ENCODE measurements around the gene METTL24. TPM values are rescaled to one million over a fixed set of nuclear protein-coding genes. Genes with fewer than 3 reads are reported as not detected.
"Not testable (repeated sequence)": the region's sequence is repeated elsewhere in the genome, so short reads cannot be mapped to it uniquely, and the experiment has no call there.

Gene METTL24
- total RNA-seq, 1 donor from 2014 or later = not detected

DNA sequence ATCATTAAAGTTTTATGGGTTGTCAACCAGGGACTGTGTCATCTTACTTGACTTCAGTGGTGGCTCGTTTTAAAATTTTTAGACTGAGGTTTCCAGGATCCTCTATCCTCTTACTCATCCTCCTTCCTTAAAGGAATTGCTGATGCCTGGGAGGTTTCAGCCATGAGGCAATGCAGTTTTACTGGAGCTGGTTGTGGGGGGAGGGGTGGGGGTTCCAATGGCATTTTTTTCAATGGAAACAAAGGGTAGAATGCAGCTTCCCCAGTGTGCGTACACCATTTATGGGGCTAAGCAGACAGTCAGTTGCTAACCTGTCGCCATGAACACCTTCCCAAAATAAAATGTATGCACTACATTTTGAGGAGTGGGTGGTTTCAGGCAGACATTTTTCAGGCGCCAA lies 88.0 kb downstream of the METTL24 start:
- DNase-seq (ENCODE audit: low read depth in 2 of 2) = no peak

DNA sequence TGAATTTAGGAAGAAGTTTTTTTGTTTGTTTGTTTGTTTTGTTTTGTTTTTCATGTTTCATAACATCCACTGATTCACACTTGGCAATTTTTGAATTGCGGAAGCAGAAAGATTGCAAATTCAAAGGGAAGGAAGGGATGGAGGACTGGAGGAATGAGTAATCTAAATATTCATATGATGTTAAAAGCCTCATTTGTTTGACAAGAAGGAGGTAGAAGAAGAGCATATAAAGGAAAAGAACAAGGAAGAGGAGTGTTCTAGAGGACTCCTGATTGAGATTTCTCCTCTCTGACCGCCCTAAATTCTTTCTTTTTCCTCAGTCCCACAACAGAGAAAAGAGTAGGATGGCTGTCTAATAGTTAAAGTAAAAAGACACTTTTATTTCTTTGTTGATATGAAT lies 88.5 kb downstream of the METTL24 start:
- DNase-seq (ENCODE audit: low read depth in 2 of 2) = no peak

DNA sequence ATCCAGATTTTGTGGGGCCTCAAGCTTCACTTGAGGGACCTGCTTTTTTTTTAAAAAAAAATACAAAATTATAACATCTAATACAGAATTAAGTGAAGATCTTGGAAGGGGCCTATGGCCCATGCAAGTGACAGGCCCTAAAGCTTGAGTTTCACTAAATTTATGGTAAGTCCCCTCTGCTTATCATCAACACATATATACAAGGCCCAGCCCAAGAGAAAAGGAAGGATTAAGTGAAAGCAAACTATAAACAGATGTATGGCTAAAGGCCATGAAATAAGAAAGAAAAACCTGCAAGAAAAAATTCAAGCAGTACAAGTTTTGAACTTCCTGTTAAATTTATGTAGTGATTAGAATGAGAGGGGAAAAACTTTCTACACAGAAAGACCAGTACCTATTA lies 91.2 kb downstream of the METTL24 start:
- DNase-seq (ENCODE audit: low read depth in 2 of 2) = no peak

DNA sequence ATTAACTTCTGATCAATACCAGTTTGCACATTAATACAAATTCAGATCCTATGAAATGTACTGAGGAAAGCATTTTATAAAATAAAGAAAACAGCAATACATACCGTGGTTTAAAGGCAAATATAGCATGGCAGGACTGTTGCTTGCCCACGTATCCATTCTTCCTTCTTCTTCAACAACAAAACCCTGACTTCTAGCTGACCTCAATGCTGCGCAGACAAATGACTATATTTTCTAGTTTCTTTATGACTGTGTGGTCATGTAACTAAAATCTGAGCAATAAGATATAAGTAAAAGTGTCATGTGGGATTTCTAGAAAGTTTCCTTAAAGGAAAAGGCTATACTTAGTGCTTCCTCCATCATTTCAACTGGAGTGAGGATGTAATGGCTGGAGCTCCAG lies 92.9 kb downstream of the METTL24 start:
- no peak for DNase-seq (ENCODE audit: low read depth in 2 of 2)

DNA sequence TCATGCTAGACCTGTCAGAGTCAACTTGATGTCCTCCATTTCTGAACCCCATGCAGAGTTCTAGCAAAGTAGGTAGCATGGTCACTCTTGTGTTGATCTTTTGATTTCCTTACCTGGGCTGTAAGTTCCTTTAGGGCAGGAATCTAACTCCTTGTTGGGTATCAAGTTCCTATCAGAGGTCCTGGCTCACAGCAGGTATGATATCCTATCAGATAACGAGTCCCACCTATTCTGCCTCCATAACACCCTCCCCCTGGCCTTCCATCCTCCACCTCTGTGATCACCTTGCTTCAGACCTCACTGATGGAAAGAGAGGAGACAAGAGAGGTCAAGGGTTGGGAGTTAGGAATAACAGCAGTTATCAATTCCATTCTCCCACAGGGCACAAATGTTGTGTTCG lies 101.8 kb downstream of the METTL24 start:
- DNase-seq (ENCODE audit: low read depth in 2 of 2) = no peak

DNA sequence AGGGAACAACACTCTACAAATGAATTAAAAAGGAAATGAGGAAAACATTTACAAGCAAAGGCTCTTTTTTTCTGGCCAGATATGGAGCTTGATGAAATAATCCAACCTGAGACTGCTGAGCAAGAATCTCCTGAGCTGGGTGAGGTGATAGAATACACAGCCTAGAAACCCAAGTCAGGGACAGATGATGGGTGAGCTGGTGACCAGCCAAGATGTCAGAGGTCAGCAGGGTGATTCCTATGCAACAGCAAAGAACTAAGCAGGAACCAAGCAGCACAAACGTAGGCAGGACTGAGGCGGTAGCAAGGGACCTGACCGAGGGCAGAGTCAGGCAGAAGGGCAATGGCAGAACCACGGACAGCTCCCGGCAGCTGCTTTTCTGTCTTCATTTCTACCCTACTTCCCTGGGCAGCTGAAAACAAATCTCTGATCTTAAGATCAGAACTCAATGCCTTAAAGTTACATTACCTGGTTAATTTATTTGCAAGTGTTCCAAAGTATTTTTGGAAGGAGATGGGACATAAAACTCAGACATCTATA lies 102.9 kb downstream of the METTL24 start:
- peak; percentile 31 to 34 for DNase-seq (ENCODE audit: low read depth in 2 of 2)

DNA sequence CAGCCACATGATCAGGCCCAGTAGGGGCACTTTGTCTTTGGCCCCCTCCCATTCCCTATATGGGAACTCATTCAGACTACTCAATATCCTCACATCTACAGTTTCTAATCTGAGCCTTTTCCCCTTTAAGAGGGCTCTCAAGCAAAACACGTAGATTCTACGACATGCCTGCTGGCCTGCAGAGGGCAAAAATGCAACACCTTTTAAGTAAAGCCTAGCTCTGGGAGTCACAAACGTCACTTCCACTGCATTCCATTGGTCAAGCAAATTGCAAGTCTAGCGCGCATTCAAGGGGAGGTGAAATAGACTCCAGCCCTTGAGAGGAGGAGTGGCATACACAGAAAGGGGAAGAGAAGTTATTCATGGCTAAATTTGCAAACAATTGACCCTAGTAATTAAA lies 107.3 kb downstream of the METTL24 start:
- DNase-seq (ENCODE audit: low read depth in 2 of 2) = no peak

DNA sequence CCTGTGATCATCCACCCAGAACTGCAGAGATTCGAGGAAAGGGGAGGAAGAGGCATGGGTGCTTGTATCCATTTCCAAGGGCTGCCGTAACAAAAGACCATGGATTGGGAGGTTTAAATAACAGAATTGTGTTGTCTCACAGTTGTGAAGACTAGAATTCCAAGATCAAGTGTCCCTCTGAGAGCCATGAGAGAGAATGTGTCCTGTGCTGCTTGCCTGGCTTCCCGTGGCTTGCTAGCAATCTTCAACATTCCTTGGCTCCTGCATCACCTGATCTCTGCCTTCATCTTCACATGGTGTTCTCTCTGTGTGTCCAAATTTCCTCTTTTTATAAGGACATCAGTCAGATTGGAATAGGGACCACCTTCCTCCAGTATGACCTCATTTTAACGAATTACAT lies 108.1 kb downstream of the METTL24 start:
- no peak for DNase-seq (ENCODE audit: low read depth in 2 of 2)

DNA sequence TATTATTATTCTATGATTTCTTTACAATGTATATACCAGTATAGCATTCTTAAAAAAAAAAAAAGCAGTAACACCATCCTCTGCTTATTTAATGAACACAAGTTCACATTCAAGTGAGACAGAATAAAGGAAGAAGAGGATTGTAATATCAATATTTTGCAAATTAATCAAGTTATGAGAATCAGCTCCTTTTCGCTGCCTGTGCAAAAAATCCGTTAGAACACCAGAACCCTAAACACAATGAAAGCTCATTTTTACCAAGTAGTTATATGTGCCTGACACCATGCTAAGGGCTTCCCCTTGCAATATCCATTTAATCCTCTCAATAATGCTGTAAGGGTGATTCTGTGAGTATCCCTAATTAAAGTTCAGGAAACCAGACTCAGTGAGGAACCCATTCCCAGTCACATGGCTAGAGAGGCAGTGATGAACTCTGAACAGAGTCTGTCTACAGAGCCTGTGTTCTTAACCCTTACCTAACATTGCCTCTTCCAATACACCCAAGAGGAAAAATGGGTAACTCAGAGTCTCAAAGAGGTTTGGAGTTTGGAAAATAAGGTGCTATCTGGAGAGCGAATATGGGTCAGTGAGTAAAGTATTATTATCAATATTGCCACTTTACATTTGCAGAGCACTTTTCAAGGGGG lies 111.1 kb downstream of the METTL24 start:
- no peak for DNase-seq (ENCODE audit: low read depth in 2 of 2)

DNA sequence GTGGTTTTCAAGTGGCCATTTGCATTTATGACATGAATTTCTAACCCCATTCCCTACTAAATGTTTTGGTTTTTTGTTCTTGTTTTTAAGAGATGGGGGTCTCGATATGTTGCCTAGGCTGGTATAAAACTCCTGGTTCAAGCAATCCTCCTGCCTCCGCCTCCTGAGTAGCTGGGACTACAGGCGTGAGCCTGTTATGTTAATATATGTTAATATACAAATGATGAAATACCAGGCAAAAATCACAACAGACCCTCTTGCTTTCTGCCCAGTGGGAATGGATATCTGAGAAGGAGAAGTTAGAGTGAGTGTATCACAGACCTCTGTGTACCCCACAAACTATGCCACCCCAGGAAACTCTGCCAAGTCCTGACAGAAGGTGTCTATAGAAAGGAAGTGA lies 111.8 kb downstream of the METTL24 start:
- no peak for DNase-seq (ENCODE audit: low read depth in 2 of 2)

DNA sequence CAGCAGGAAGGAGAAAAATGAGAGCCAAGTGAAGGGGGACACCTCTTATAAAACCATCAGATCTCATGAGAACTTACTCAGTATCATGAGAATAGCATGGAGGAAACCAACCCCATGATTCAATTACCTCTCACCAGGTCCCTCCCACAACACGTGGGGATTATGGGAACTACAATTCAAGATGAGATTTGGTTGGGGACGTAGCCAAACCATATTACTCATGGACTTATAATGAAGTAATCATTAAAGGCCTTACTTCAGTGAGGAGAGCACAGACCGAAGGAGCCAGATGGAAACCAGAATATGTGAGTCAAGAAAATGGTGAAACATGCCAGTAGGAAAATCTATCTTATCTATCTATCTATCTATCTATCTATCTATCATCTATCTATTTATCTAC lies 113.5 kb downstream of the METTL24 start:
- not testable (repeated sequence) for DNase-seq (ENCODE audit: low read depth in 2 of 2)

DNA sequence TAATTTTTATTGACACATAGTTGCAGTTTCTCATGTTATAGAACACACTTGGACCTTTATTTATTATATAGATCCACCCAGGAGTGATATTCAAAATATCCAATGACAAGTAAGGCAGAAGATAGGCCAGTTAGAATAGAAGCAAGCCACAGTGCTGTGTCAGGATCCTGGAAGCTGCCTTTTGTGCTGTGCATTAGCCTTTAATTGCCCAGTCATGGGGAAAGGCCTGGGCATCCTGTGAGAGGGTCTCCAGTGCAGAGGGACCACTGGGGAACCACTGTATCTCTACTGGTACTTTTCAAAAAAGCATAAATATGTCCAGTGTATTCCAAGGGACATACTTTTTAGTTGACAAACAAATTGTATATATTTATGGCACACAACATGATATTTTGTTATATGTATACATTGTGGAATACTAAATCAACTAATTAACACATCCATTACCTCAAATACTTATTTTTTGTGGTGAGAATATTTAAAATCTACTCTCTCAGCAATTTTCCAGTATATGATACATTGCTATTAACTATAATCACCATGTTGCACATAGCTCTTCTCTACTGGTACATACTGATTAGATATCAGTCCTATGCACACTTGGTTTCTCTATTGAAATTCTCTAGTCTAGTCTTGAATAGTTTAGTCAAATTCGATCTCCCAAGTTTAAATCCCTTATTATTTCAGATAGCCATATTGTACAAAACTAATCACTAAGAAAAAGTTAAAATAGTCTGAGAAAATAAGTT lies 118.4 kb downstream of the METTL24 start:
- DNase-seq (ENCODE audit: low read depth in 2 of 2) = no peak

DNA sequence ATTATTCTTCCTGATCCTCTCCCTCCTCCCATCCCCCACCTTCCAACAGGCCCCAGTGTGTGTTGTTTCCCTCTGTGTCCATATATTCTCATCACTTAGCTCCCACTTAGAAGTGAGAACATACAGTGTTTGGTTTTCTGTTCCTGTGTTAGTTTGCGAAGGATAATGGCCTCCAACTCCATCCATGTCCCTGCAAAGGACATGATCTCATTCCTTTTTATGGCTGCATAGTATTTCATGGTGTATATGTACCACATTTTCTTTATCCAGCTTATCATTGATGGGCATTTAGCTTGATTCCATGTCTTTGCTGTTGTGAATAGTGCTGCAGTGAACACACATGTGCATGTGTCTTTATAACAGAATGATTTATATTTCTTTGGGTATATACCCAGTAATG lies 122.1 kb downstream of the METTL24 start:
- DNase-seq (ENCODE audit: low read depth in 2 of 2) = not testable (repeated sequence)

DNA sequence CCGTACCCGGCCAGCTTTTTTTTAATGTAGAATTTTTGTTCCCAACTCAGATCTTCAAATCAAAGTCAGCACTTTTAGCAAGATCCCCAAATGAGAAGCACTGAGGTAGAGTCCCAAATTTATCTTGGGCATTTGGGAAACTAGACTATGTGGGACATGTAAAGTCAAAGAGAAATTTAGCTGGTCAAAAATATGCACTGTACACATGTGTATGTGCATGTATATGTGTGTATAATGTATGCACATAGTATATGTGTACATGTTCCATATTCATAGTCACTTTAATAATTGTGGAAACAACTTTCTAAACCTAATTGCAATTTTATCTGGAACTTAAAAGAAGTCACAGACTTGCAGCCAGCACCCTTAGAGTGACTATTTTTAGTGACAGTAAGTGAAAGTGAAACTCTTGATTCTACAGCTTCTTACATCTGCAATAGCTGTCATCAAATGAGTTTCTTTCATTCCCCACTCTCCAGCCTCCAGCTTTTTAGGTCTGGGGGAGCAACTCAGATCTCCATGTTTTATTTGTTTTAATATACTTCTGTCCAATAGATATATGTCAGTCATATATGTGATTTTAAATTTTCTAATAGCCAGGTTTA lies 124.3 kb downstream of the METTL24 start:
- peak; percentile 18 to 47 for DNase-seq (ENCODE audit: low read depth in 2 of 2)

DNA sequence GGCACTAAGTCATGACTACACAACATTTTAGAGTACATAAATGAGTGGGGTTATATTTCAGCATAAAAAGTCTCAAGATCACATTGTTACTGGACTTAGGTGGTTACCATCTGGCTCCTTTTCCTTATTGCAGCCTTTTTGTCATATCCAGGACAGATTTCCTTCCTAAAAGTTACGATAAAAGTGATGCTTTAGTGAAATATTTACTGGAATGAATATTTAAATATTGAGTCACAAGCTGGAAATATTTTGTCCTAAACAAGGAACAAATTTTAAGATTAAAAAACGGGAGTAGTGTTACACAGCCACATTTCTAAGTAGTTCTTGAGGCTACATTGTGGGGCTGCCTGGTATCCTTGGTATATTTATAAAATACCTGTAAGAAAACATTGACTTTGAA lies 125.7 kb downstream of the METTL24 start:
- DNase-seq (ENCODE audit: low read depth in 2 of 2) = peak in 1 of 2 donors; percentile 15

DNA sequence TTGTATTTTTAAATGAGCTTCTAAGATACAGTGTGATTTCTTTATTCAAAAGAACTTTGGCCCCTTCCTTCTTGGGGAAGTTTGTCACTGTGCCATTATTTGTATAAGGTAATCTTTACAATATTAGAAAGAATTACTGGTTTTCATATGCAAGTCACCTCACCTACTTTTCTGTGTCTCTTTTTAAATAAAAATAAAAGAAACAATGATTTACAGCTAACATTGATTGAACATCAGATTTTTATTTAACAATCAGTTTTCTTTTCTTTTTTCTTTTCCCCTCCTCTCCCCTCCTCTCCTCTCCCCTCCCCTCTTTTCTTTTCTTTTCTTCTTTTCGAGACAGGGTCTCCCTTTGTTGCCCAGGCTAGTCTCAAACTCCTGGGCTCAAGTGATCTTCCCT lies 131.9 kb downstream of the METTL24 start:
- DNase-seq (ENCODE audit: low read depth in 2 of 2) = no peak

DNA sequence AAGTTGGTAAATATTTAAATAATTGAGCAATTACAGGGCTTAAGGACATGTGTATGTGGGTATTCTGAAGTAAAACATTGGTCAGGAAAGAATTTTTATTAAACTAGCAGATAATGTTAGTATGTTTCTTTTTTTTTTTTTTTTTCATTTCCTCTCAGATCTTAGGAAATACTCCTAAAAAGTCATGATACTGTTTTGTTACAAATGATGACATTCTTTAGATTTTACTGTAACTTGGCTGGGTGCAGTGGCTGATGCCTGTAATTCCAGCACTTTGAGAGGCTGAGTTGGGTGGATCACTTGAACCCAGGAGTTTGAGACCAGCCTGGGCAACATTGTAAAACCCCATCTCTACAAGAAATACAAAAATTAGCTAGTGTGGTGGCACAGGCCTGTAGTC lies 136.4 kb downstream of the METTL24 start:
- DNase-seq (ENCODE audit: low read depth in 2 of 2) = no peak

DNA sequence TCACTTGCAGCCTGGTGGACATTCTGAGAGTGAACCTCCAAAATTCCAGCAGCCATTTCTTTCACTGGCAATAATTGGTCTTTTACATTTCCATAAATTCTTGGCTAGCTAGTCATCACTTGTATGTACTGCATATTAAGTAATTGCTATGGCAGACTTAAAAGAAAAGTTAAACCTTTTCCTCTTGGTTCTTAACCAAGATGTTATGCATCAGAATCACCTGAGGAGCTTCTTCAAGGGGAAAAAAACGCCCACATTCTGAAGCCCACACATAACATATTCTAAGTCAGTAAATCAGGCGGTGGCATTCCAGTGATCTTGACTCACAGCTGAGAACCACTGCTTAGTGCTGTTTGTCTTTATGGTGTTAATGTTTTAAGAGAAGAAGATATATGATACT lies 140.9 kb downstream of the METTL24 start:
- no peak for DNase-seq (ENCODE audit: low read depth in 2 of 2)

DNA sequence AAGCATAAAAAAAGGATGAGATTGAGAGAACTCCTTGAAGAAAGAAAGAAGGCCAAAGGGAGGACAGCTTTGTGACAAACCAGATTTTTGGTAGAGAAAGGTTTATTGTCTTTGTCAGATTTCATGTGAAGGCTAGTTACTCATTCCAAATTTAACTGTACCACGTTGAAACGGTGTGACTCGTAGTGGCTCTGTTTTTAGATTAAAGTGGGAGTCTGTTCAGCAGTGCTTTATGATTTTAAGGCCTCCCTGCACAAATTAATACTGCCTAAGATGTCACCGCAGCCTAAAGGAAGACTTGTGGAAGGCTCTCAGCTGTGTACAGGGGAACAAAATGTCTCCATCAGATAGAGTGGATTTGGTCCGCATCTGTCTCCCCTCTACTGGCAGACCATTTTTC lies 142.0 kb downstream of the METTL24 start:
- DNase-seq (ENCODE audit: low read depth in 2 of 2) = no peak

DNA sequence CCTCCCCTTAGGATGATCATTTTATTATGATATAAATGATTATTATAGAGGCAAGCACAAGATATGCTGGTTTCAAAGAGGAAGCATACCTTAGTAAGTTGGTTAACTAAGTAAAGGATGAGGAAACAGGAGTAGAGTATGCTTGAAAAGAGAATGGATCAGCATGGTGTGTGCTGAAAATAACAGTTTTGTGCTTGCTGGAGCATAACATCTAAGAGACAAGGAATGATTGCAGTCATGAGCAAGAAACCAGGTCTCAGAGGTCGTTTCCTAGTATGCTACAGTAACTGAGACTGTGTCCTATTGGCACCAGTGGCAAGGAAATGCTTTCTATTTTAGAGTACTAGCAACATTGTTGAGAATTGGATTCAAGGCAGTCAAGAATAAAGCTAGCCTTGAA lies 143.8 kb downstream of the METTL24 start:
- peak in 1 of 2 donors; percentile 56 for DNase-seq (ENCODE audit: low read depth in 2 of 2)

DNA sequence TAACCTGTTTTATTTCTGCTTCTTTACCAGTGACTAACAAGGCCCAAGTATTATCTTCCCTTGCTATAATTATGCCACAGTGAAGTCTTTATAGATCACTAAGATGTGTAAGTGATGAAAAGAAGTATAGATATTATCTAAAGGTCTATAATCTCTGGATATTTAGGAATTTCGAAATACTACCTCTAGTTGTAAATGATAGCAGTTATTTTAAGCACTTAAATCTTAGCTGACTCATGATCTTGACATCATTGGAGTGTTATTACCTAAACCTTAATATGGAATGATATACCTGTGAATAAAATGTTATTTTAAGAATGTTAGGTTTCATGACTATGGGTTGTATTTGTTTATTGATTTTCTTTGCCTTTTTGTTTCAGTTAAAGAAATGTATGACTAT lies 146.4 kb downstream of the METTL24 start:
- DNase-seq (ENCODE audit: low read depth in 2 of 2) = no peak

DNA sequence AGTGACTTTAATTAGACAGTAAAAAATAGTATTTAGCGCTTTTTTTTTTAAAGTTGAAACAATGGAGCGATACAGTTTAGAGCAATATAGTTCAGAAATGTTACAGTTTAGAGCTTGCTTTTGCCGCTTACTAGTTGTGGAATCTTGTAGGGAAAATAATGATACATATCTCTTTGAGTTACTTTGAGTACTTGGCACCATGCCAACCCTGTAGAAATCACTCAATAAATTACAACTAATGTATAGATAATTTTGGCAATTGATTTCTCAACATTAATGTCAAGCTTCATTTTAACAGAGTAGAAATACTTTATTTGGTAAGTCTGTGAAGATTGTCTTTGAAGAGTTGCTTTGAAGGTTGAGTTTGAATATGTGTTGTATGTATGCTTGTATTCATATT lies 150.5 kb downstream of the METTL24 start:
- DNase-seq (ENCODE audit: low read depth in 2 of 2) = no peak

Measured in lung microvascular endothelial cell (primary cell).